Stimulated activated CD4-positive, alpha-beta T cell treated with anti-CD3 and anti-CD28 coated beads, Interleukin-15, amount 100 ng/mL, for 24 hours (primary cell): ENCODE results near the gene INMT.

ENCODE experiments used
- DNase-seq: peaks from one replicate; pipeline ENCODE4 v3.0.0-alpha.2; 2020

INMT gene

DNA sequence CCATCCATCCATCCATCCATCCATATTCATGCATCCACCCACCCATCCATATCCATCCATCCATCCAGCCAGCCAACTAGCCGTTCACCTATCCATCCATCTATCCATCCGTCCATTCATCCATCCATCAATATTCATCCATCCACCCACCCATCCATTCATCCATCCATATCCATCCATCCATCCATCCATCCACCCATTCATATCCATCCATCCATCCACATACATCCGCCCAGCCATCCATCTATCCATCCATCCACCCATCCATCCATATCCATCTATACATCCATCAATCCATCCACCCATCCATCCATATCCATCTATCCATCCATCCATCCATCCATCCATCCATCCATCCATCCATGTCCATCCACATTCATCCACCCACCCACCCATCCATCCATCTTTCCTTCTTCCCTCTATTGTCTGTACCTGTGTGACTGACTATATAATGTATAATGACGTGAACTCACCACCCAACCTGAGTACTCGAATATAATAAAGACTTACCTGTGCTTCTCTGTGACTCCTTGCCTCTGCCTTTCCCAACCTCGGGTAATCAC lies 2.5 kb downstream of the INMT start:
- DNase-seq, result no peak

DNA sequence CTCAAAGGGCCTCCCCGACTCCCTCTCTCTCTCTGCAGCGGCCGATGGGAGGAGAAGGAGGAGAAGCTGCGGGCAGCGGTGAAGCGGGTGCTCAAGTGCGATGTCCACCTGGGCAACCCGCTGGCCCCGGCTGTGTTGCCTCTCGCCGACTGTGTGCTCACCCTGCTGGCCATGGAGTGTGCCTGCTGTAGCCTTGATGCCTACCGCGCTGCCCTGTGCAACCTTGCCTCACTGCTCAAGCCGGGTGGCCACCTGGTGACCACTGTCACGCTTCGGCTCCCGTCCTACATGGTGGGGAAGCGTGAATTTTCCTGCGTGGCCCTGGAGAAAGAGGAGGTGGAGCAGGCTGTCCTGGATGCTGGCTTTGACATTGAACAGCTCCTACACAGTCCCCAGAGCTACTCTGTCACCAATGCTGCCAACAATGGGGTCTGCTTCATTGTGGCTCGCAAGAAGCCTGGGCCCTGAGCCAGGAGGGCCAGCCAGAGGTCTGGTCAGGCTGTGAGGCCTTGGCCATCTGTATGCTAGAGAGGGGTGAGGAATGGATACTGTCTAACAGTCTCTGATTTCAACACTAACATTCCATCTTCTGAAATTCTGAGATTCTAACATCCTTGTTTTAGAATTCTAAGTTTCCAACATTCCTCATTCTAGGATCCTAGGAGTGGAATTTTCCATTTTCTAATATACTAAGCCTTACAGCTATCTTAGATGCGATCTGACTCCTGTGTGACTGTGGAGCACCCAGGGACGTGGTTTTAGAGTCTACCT lies 3.6 kb downstream of the INMT start:
- DNase-seq, result no peak

DNA sequence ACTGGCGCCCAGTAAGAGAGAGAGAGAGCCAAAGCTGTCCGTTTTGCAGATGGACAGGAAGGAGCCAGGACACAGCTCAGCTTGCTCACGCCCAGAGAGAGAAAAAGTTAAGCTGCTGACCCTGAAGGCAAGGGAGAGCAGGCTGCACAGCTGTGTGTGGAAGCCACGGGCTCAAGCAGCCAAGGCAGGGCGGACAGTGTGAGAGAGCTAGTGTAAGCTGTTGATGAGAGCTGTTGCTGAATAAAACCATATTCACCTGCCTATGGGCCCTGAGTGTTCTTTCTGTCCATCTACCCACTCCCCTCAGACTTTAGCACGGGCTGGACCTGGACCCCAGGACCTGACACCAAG lies 5.4 kb downstream of the INMT start:
- DNase-seq, result no peak

DNA sequence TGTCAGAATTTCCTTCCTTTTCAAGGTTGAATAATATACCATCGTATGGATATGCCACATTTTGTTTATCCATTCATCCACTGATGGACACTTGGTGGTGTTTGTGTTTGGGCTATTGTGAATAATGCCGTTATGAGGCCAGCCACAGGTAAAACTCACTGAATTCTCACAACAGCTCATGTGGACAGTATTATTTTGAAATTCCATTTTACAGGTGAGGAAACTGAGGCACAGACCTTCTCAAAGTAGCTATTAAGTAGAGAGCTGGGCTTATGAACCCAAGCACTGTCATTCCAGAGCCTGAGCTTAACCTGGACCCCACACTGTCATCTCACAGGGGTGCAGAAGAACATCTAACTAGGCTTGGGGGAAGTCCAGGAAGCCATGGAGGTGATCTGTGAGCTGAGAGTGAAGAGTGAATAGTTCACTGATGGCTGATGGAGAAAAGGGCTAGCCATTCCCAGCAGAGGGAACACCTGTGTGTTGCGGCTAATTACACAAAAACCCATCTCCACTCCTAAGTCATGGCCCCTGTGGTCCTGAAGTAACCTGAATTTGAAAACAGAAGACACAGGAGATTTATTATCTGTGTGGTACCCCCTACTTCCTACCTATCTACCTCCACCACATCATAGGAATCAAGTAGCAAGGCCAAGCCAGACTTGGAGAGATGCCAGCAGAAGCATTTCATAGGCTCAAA lies 8.7 kb downstream of the INMT start:
- no peak for DNase-seq

DNA sequence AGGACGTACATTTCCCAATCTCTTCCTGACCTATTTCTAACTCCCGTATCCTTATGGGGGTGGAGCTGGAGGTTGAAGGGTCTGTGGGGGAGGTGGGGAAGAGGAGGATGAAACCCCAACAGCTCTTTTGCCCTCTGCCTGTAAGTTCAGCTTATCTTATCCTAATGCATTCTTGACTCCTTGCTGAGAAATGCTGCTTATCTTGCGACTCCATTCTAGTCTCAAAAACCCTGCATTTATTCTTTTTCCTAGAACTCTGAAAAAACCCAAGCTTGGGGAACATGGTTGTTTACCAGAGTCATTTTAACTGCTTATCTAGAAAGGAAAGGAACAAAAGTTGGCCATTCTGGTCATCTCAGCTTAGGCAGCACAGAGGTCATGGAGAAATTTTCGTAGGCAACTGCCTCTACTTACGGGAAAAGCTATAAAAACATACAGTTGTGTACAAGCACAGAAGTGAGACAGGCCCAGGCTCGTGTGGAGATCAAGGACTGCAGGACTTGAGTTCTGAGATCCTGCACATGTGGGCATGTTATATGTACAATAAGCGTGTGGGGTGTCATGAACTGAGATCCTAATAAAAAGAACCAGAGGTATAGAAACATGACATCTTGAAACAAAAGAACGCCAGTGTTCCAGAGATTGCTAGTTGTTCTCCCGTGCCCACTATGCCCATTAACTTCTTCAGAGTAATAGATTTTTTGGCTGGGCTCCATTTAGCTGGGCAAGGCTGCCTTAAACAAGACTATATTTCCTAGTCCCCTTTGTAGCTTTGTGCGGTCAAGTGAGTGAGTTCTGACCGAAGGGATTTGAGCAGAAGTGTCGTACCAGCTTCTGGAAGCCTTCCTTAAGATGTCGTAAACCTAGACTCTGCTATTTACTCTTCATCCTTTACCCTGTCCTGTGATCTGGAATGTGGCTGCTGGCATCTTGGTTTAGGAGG lies 9.6 kb downstream of the INMT start:
- DNase-seq, result no peak

DNA sequence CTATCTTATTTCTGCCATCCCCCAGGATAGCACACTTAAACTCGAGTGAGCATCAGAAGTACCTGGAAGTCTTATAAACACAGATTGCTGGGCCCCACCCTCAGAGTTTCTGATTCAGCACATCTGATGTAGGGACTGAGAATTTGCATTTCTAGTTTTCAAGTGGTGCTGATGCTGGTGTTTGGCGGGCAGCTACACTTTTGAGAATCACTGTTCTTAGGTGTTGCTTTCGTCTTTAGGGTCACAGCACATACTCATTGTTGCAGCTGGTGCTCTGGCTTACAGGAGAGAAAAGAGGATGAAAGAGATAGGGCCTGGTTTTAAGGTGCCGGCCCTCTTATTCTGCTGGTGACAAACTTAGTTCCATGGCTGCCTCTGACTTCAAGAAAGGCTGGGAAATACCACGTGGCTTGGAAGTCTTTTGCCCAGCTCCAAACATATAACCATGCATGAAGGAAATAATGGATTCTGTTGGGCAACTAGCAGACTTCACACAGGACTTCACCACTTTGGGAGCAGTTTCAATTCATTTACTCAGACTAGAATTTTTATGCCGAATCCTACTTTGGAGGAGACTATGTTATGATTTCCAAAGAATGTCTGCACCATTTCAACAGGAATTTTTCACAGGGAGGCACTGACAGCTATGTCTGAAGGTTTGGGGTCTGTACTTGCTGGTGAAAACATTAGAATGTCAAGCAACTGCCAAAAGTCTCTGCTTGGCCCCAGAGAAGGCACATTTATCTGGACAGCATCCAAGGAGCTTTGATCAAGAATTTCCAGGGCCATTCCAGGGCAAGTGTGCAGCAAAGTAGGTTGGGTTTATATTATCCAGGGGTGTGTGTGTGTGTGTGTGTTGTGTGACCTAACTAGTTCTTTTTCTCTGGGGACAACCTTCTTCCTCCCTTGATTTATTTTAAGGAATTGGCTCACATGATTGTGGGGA lies 12.4 kb downstream of the INMT start:
- DNase-seq, result no peak

DNA sequence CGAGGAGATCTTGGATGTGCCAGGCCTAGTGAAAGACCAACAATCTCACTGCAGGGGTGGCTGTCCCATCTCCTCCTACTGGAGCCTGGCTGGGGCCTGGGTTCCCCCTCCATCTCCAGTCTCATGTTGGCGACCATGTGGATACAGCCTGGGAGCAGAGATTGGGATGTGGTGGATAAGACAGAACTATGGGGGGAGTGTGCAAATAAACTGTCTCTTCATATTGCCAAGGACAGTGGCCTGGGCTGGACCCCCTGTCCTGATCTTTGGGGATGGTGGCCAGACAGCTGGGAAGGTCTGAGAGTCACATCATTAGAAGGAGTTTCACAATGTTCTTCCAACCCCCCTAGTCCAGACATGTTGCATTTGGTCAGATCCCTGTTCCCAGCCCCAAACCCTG lies 13.5 kb downstream of the INMT start:
- DNase-seq, result no peak

DNA sequence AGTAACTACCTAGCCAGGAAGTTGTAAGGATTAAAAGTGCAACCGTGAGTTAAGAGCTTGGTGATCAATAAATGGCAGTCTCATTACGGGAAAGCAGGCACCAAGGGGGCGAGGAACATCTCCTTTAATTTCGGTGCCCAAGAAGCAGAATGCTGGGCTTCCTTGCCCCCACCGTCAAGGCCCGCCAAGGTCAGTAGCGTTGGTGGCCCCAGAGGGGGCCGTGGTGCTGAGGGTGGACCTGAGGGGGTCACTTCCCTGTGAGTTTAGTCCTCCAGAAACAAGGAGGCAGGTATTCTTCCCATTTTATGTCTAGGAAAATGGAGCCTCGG lies 18.9 kb downstream of the INMT start:
- no peak for DNase-seq

GRCh38 chr7:30771174-30771879 lies 19.4 kb downstream of the INMT start, which contains the start of gene MINDY4:
MINDY4 (plus strand) TSS chr7:30771417; CDS start chr7:30771494, 77 bp downstream.
- DNase-seq, result peak; percentile 84

DNA sequence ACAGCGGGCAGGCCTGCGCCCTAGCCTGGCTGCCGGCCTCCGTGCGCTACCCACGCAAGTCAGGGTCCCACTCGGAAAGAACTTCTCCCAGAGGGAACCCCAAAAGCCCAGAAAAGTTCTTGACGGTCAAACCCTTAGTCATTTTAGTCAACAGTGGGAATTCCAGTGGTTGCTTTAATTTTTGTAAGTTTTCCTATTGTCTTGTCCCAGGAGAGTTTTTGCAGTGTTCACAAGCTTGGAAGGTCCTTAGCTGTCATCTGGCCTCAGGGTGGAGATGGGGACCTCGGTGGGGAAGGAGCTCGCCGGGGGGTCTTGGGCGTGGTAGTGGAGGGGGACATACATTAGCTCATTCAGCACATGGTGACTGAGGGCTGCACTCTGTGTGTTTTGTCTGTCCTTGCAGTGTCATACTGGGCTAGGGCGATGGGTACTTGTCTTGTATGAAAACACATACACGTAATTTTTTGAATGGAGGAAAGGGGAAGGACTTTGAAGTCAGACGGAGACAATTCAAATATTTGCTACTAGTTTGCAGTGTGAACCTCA lies 20.0 kb downstream of the INMT start:
- DNase-seq, result peak; percentile 18

- no peak for DNase-seq
Measured at GRCh38 chr7:30772984-30773383, 21.0 kb downstream of the INMT start.

DNA sequence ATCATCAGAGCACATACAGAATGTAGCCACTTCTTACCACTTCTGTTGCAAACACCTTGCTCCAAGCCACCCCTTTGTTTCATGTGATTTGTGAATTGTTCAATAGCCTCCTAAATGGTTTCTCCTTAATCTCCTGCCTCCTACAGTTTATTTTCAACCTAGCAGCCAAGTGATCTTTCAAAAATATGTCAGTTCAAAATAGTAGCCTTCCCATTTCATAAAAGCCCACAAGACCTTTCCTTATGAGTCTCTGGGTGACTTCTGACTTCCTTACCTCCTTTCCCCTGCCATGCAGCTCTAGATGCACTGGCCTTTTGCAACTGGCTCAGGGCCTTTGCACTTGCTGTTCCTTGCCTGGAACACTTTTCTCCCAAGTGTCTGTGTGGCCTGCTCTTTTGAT lies 24.1 kb downstream of the INMT start:
- no peak for DNase-seq

- DNase-seq, result no peak
Measured at GRCh38 chr7:30776971-30777370, 25.0 kb downstream of the INMT start.

DNA sequence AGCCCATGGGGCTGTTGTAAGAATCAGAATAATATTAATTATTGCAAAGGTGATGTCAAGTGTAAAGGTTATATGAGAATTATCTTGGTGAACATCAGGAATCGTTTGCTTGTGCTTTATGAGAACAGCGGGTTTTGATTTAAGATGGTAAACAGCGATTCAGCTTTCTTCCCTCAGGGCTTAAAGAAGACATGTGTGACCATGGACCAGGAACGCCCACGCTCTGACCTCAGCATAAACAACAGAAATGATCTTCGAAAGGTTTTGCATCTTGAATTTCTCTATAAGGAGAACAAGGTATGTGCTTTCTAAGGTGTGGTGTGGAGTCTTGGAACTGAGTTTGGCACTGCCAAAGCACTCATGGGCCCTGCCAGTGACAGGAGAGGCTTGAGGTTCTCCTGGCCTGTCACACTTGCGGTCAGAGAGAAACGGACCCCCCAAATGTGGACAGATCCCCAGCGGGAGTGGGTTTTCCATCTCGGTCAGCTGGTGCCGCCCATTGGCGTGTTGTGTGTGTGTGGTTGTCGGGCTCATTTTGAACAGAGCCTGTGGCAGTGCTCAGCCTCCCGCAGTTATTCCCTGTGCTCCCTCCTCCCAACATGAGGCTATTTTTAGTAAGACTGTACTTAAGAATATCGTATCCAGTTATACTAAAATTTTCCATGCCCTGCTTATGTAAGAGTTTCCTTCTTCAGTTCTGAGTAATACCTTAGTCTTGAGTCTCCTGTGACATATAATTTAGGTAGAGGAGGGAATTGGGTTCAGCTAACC lies 26.5 kb downstream of the INMT start:
- no peak for DNase-seq

DNA sequence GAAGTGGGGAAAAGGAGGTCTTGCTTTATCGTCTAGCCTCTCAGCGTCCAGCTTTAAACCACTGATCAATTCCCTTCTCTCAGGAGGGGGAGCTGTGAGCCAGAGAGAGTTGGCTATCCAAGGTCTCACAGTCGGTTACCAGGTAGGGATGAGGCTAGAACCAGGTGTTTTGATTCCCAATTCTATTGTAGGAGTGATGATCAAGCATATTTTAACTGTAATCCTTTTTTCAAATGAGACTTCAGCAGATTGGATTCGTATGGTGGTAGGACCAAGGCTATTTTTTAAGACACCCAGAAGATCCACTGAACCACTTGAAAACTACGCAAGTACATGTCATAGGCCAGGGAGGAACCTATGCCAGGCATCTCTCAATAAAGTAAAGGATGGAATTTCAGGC lies 27.6 kb downstream of the INMT start:
- DNase-seq, result no peak

- no peak for DNase-seq
Measured at GRCh38 chr7:30780941-30781340, 29.0 kb downstream of the INMT start.

DNA sequence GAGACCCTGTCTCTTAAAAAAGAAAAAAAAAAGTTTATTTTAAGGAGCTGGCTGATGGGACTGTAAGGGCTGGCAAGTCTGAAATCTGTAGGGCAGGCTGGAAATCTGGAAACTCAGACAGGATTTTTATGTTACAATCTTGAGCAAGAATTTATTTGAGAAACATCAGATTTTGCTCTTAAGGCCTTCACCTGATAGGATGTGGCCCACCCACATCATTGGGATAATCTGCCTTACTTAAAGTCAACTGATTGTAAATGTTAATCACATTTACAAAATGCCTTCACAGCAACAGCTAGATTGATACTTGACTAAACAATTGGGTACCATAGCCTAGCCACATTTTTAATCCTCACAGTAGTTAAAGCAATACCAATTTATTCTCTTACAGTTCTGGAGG lies 30.8 kb downstream of the INMT start:
- DNase-seq, result no peak

DNA sequence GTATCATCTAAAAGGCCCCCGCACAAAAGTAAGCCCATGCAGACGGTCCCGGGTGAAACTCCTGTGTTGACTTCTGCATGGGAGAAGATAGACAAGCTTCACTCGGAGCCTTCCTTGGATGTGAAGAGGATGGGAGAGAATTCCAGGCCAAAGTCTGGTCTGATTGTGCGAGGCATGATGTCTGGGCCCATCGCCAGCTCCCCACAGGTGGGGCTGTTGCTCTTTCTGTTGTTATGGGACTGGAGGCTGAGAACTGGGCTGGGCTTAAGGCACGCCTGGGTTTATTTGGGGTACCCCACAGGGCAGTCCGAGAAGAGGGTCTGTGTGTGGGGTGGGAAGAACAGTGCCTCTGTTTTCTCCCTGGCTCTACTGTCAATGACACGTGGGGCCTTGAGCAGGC lies 33.9 kb downstream of the INMT start:
- DNase-seq, result no peak

DNA sequence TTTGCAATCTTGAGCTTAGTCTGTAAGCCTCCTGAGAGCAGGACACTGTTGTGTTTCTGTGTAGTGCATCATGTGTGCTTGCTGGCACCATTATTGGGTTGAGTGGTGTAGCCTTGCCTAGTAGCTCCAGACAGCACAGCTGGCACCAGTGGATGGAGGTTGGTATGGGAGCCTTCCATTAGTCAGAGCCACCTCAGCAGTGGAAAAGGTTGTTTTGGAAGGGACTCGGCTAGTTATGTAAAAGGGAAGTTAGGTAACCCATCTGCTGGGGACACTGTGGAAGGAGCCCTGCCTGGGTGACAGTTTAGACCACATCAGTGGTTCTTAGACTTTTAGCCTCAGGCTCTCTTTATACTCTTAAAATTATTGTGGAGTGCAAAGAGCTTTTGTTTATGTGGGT lies 35.6 kb downstream of the INMT start:
- no peak for DNase-seq

- no peak for DNase-seq
Measured at GRCh38 chr7:30788640-30789333, 36.9 kb downstream of the INMT start.
